Keratinocyte (primary cell): ENCODE results near the gene LRRC8D. TPM values are rescaled to one million over a fixed set of nuclear protein-coding genes. Genes with fewer than 3 reads are reported as not detected.

Experiments used
- DNase-seq: peaks from one replicate; pipeline ENCODE4 v3.0.0-alpha.2; 2011; ENCODE audit warnings: low read depth, missing footprints, low spot score
- FAIRE-seq: peaks from 2 replicates; lab custom pipeline; 2011; peaks lifted over from hg19 to GRCh38; lab: Jason Lieb, UNC
- H2AFZ ChIP-seq: 2 replicates; pipeline ENCODE4 v1.6.0; 2012; ENCODE audit warnings: low read length, control low read depth, inconsistent platforms; ENCODE audit not compliant: control insufficient read depth
- H3K27ac ChIP-seq: 2 replicates; pipeline ENCODE4 v1.5.1; 2011; ENCODE audit warnings: low read length; ENCODE audit not compliant: control insufficient read depth, insufficient read depth
- H3K27me3 ChIP-seq: 3 replicates; pipeline ENCODE4 v1.6.0; 2011; ENCODE audit warnings: low read length; ENCODE audit not compliant: control insufficient read depth, insufficient read depth; ENCODE audit errors: extremely low read depth
- H3K36me3 ChIP-seq, 2 experiments: 2 replicates in 1 of 2; 3 replicates in 1 of 2; pipeline ENCODE4 v1.5.1; 2011; ENCODE audit warnings: low read length in 2 of 2, mild to moderate bottlenecking in 1 of 2; ENCODE audit not compliant: control insufficient read depth in 2 of 2, insufficient read depth in 2 of 2; ENCODE audit errors: extremely low read depth in 1 of 2
- H3K4me1 ChIP-seq: 3 replicates; pipeline ENCODE4 v1.5.1; 2011; ENCODE audit warnings: low read length; ENCODE audit not compliant: control insufficient read depth, insufficient read depth; ENCODE audit errors: extremely low read depth
- H3K4me2 ChIP-seq: 3 replicates; pipeline ENCODE4 v1.6.0; 2011; ENCODE audit warnings: low read depth, low read length; ENCODE audit not compliant: control insufficient read depth, insufficient read depth; ENCODE audit errors: extremely low read depth
- H3K4me3 ChIP-seq, 3 experiments: fragments of 200-600 bp in 1 of 3; sonication (generic) in 1 of 3; 2 replicates in 2 of 3; 3 replicates in 1 of 3; pipeline ENCODE4 v1.5.1; 2011 to 2016; ENCODE audit warnings: low read length in 3 of 3, mild to moderate bottlenecking in 3 of 3, control low read depth in 2 of 3, inconsistent platforms in 1 of 3, low read depth in 1 of 3, mixed read lengths in 1 of 3, mixed run types in 1 of 3, moderate library complexity in 1 of 3; ENCODE audit not compliant: control insufficient read depth in 2 of 3, insufficient read depth in 2 of 3; ENCODE audit errors: extremely low read depth in 1 of 3
- H3K79me2 ChIP-seq: 2 replicates; pipeline ENCODE4 v1.6.0; 2012; ENCODE audit warnings: low read length; ENCODE audit not compliant: control insufficient read depth, insufficient read depth
- H3K9ac ChIP-seq: 3 replicates; pipeline ENCODE4 v1.6.0; 2011; ENCODE audit warnings: low read length; ENCODE audit not compliant: control insufficient read depth, insufficient read depth; ENCODE audit errors: extremely low read depth
- H3K9me1 ChIP-seq: 3 replicates; pipeline ENCODE4 v1.6.0; 2011; ENCODE audit warnings: low read length; ENCODE audit not compliant: control insufficient read depth, insufficient read depth; ENCODE audit errors: extremely low read depth
- H3K9me3 ChIP-seq: 2 replicates; pipeline ENCODE4 v1.5.1; 2012; ENCODE audit warnings: low read depth, low read length; ENCODE audit not compliant: control insufficient read depth
- H4K20me1 ChIP-seq: 3 replicates; pipeline ENCODE4 v1.6.0; 2011; ENCODE audit warnings: low read length; ENCODE audit not compliant: control insufficient read depth, insufficient read depth; ENCODE audit errors: extremely low read depth
- CTCF ChIP-seq, 3 experiments: IDR thresholded peaks in 1 of 3; conservative IDR thresholded peaks in 1 of 3; optimal IDR thresholded peaks in 1 of 3; 2 replicates in 2 of 3; 3 replicates in 1 of 3; pipeline versions ENCODE3 to v1.5.1; 2011; ENCODE audit warnings: low read length in 3 of 3, mild to moderate bottlenecking in 3 of 3, moderate library complexity in 2 of 3, control low read depth in 1 of 3, inconsistent platforms in 1 of 3; ENCODE audit not compliant: insufficient read depth in 2 of 3; ENCODE audit errors: extremely low read depth in 1 of 3
- EZH2 ChIP-seq: IDR thresholded peaks from one replicate; pipeline ENCODE4 v1.6.1; 2012; ENCODE audit warnings: inconsistent platforms, mild to moderate bottlenecking, low read length, moderate library complexity
- dilution Hi-C: fragments of 300-500 bp; cut with MboI; formaldehyde crosslinking; loops from one replicate; pipeline ENCODE4 v1.7.0; 2020; ENCODE audit warnings: low sequenced_read_pairs; ENCODE audit not compliant: extremely low pct_ligation_motif_present
- polyA plus RNA-seq, 5 experiments: library from polyadenylated mRNA; depleted of rRNA in 3 of 5; stranded (reverse) in 3 of 5; stranded (forward) in 1 of 5; unstranded in 1 of 5; fragments of >200 nt; gene quantifications; 1 replicate in 1 of 5; 2 replicates in 3 of 5; 3 replicates in 1 of 5; pipeline versions ENCODE4 v1.2.1 to v1.2.3, GENCODE V29; 2011 to 2012; ENCODE audit warnings: missing spikeins in 2 of 5, low read depth in 1 of 5, low replicate concordance in 1 of 5

The LRRC8D gene
- polyA plus RNA-seq, 1 donor (not counting 4 experiments of a cell fraction or from before 2014, with no cell fraction given), result 54.7 TPM

GRCh38 chr1:89986020-89986419, 165.2 kb downstream of the LRRC8D start:
- TF ChIP-seq CTCF (optimal IDR thresholded peaks at IDR 0.05 in 1 of 3, IDR thresholded peaks at IDR 0.05 in 1 of 3, conservative IDR thresholded peaks at IDR 0.05 in 1 of 3; ENCODE audit: extremely low read depth in 1 of 3, insufficient read depth in 2 of 3, low read length in 3 of 3) (no peak), EZH2 (no peak)
- Histone ChIP-seq H3K9me1 (no peaks in the 10 kb centered on the region), H3K79me2 (no peaks in the 10 kb centered on the region), H3K9ac (no peak overlapping the region), H2AFZ (no peak overlapping the region), H3K27me3 (no peaks in the 10 kb centered on the region), H3K4me3 (no peak overlapping the region), H4K20me1 (no peaks in the 10 kb centered on the region), H3K4me2 (no peak overlapping the region), H3K9me3 (no peaks in the 10 kb centered on the region), H3K4me1 (peaks cover 10% of the 10 kb centered on the region), H3K27ac (no peak overlapping the region), H3K36me3 (no peaks in the 10 kb centered on the region)
- DNase-seq (no peak), FAIRE-seq (no peak)
- dilution Hi-C loops, result no loop called here

Other genes starting within 250 kb of the LRRC8D start
- gene LRRC8C, start 187.9 kb upstream of the LRRC8D start, polyA plus RNA-seq, result 8.6 to 18.4 TPM (median 15.7 TPM) in 3 replicates
- 9.5 to 22.7 TPM (median 10.4 TPM) in 3 replicates for gene ZNF326, start 174.1 kb downstream of the LRRC8D start, polyA plus RNA-seq